ENCODE measurements around the gene TMEM117.

Gene TMEM117

DNA sequence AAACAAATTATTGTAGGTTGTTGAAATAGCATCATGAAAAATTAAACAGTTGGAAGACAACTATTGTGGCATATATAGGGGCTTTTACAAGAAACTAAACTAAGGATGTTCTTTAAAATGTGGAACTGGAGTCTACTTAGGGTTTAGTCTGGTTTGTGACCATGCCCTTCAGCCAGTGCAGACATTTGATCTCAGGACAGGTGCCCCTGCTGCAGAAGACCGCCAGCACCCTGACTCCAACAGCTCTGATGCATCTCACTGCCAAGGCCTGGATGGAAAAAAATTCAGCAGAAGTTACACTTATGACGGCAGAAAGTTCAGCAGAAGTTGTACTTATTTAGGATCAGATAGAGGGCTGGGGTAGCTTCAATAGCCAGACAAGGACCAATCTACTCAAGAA, 51.5 kb downstream of the TMEM117 start:
- no peak for DNase-seq

DNA sequence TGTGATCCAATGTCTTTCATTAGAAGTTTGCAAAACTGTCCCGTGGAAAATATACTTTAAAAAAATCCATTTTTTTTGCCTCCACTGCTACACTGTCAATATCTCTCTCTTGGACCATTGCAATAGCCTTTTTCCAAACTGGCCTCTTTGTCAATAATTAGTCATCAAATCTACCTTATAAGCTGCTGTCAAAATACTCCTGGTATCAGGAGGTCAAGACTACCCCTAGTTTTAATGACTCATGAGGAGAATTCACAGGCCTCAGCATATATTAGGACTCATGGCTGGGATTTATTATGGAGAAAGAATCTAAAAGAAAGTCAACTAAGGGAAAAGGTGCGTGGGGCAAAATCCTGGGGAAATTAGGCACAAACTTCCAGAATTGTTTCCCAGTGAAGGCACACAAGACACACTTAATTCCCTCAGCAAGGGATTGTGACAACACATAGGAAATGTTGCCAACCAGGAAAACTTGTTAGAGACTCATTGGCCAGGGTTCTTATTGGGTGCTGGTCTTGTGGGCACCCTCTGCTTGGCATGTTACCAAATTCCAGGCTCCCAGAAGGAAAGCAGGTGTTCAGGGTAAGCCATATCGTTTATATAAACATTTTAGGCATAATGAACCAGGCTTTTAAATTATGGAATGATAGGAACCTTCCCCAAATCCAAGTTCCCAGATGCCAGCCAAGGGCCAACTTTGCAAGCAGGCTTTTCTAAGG, 56.1 kb downstream of the TMEM117 start:
- no peak for DNase-seq

- DNase-seq, result no peak
These were observed 57.8 kb downstream of the TMEM117 start for GRCh38 chr12:43893670-43894069.

DNA sequence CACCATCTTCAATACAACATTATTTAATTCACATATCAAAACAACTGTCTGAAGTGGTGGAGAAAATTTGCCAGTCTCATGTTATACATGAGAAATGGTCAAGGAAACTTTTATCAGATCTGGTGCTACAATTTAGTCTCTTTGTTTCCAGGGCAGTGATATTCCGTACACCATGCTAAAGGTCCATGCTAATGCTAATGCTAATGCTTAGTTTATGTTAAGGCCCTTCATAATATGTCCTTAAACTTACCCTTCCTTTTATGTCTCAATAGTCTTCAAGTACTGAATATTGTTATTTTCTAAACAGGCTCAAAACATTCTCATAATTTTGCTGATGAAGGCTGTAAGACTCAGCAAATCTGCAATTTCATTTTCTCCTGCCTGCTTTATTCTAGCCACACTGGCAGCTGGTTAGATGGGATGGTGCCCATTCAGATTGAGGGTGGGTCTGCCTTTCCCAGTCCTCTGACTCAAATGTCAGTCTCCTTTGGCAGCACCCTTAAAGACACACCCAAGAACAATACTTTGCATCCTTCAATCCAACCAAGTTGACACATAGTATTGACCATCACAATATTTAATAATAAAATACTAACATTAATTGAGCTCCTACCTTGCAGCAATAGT, 59.8 kb downstream of the TMEM117 start:
- DNase-seq, result no peak

- no peak for DNase-seq
These were observed 60.6 kb downstream of the TMEM117 start for GRCh38 chr12:43896496-43896895.

DNA sequence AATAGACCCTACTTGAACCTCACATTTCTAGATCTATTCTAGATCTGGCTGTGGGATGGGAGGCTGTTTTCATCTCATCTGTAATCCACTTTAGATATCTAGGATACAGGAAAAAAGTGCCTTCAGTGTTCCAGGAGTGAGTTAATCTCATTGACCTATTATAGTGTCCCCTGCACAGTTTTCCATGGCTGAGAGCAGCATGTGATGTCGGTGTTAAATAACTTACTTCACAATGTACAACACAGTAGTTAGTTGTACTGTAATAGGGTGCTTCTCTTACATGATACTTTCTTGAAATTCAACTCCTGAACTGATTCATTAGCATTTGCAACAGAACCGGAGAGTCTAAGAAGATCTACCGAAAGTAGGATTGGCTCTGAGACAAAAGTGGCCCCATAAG, 62.6 kb downstream of the TMEM117 start:
- no peak for DNase-seq

GRCh38 chr12:43899574-43899973, 63.7 kb downstream of the TMEM117 start:
- DNase-seq, result no peak

DNA sequence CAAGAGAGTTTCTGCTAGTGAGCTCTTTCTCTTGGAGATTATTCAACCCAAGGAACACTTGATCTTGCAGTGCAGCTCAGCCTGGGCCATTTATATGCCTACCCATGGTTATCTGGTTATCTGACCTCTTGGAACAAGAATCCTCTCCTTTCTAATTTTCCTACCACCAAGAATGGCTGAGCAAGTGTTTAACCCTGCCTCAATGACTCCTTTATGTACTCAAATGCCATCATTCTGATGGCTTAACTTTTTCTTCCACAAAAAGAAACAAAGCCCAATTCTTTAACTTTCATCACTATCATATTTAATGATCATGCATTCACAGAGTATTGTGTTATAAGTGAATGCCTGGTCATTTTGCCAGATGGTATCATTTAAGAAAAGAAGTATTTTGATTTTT, 67.8 kb downstream of the TMEM117 start:
- no peak for DNase-seq

DNA sequence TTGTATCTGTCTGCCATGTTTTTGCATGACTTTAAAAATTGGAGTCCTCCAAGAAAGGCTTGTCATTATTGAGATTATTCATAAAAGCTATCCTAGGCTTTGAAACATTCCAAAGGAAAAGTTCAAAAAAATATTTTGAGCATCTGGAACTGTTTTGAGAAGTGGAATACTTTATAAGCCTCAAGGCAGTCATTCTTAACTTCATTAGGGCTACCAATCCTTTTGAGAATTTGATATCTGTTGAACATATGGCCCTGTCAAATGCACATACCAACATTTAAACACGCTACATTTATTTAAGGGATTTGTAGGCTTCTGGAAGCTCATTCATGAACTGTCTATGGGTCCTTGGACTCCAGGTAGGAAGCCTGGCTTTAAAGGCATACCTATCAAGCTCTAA, 77.0 kb downstream of the TMEM117 start:
- no peak for DNase-seq

DNA sequence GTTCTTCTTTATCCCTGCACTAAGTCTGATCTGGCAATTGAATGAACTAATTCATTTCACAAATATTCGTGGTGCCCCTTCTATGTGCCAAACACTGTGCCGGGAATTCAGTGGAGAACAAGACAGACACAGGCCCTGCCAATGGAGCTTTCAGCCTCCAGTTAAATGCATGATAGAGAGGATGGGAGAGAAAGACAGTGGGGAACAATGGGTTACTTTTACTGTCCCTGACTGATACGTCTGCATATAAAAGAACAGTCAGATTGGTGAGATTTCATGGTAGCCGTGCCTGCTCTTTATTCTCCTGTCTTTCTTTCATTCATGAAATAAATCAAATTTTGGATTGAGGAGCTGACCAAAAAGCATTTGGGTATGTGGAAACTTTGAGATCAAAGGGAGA, 78.5 kb downstream of the TMEM117 start:
- no peak for DNase-seq

DNA sequence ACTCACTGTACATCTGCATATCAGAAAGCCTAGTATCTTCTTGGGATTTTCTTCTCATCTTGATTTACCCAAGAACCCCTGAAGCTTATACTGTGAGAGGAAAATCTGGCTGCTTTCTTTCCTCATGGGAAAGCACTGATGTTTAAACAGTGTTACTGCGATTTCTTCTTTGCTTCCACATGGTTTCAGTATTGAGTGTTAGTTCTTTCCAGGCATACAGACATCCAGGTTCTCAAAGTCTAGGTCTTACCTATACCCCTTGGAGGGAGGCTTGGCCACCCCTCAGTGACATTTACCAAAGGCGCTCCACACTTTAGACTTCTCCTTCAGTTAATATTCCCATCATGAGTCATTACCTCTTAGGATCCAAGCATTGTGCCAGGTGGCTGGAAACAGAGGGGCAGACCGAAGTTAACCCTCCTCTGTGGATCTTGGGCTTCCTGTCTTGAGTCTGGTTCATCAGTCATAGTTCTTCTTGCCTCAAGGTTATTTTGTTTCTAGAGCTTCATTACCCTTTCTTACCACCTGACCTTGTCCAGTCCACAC, 79.1 kb downstream of the TMEM117 start:
- no peak for DNase-seq

DNA sequence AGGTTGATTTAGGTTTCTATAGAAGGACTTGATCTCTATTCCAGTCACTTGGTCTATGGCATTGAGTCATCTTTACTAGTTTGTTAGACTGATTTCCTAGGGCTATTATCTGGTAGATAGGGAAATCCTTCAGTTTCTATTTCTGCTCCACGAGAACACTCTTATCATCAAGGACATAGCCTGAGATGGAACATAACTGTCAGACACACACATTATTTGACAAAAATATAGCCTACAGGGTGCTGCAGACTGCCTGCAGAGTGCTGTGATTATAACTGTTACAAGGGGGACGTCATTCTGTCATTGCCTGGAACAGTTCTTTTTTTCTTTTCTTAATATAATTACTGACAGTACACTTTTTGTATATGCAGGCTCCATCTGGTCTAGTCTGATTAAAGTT, 82.0 kb downstream of the TMEM117 start:
- no peak for DNase-seq

- no peak for DNase-seq
These were observed 85.9 kb downstream of the TMEM117 start for GRCh38 chr12:43921666-43922337.

DNA sequence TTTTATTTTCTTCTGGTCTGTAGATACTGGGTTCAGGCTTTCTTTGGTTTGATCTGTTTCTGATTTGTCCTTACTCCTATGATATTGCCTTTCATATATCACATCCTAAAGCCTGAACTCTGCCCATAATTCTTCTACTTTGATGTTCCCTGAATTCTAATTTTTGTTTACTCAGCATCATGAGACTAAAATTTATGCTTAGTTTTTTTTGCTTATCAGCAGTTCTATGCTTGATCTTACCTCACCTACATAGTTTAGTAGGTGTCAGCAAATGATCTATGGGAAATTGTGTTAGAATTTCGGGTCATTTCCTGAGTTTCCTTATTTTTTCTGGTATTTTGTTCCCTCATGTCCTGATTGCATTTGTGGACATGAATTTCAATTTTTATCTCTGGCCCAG, 94.2 kb downstream of the TMEM117 start:
- no peak for DNase-seq

GRCh38 chr12:43931187-43931586, 95.3 kb downstream of the TMEM117 start:
- no peak for DNase-seq

DNA sequence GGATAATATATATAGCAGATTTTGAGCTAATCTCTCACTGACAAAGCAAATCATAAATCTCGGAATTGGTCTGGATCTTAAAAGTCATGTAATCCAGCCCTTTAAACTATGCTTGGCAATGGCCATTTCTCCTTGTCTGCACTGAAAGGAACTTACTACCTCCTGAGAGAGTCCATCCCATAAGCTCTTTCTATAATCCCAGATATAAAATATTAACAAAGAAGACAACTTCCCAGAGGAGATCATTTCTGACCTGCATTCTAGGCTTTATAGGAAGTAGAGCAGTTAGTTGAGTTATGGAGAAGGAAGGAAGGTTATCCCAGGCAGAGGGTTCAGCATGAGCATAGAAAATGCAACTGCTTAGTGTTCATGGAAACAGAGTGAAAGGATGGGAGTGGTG, 99.7 kb downstream of the TMEM117 start:
- DNase-seq, result no peak

DNA sequence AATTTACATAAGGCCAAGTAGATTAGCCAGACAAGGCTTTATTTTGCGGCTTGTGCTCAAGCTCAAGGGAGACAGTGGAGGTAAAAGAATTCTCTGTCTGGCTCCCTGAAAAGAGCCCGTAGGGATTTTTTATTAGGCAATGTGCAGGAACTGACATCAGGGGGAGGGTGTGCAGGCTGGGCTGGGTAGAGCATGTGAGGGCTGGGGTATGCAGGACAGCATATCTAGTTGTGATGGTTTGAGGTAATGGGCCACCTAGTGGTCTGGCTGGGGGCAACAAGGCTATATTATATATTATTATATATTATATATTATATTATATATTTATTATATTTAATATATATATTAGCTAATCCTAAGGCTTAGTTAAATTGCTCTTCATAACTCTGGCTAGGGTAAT, 102.1 kb downstream of the TMEM117 start:
- no peak for DNase-seq

GRCh38 chr12:43942379-43942778, 106.5 kb downstream of the TMEM117 start:
- no peak for DNase-seq

- no peak for DNase-seq
These were observed 110.1 kb downstream of the TMEM117 start for GRCh38 chr12:43945983-43946382.

- no peak for DNase-seq
These were observed 115.4 kb downstream of the TMEM117 start for GRCh38 chr12:43951286-43951685.

GRCh38 chr12:43957732-43958372, 122.0 kb downstream of the TMEM117 start:
- DNase-seq, result no peak

DNA sequence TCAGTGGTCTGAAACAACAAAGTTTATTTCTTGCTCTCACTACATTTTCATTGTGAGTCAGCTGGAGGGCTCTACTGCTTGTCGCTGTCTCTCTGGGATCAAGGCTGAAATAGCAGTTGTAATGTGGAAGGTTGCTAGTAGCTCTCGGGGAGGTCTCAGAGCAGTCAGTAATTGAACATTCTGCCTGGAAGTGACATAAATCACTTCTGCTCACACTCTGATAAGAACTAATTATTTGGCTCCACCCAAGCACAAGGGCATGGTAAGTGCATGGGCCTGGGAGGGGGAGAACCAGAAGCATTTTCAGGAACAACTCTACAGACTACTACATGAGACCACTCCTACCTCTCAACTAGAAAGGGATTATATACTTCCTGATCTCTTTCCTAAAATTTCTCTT, 128.2 kb downstream of the TMEM117 start:
- no peak for DNase-seq

- DNase-seq, result no peak
These were observed 129.1 kb downstream of the TMEM117 start for GRCh38 chr12:43964961-43965360.

- no peak for DNase-seq
These were observed 130.0 kb downstream of the TMEM117 start for GRCh38 chr12:43965899-43966298.
